Gastrocnemius medialis (tissue), 4 donors: ENCODE results near the gene EIF2S2.

Experiments
- POLR2A ChIP-seq, 2 donors: fragments of 450-650 bp; IDR thresholded peaks; one replicate each; pipeline ENCODE4 v1.6.1; 2017; ENCODE audit warnings: antibody characterized with exemption in 2 of 2, mild to moderate bottlenecking in 2 of 2, moderate library complexity in 2 of 2
- TF ChIP-seq, protein P1 (sequence below), 5 experiments: fragments of 450-650 bp in 3 of 5; fragments of 200-600 bp in 2 of 5; sonication (generic) in 2 of 5; IDR thresholded peaks in 4 of 5; conservative IDR thresholded peaks in 1 of 5; 1 replicate in 4 of 5; 2 replicates in 1 of 5; pipeline ENCODE4 v1.5.1; 2016 to 2019; ENCODE audit warnings: antibody characterized with exemption in 5 of 5, mild to moderate bottlenecking in 3 of 5, moderate library complexity in 3 of 5

DNA sequence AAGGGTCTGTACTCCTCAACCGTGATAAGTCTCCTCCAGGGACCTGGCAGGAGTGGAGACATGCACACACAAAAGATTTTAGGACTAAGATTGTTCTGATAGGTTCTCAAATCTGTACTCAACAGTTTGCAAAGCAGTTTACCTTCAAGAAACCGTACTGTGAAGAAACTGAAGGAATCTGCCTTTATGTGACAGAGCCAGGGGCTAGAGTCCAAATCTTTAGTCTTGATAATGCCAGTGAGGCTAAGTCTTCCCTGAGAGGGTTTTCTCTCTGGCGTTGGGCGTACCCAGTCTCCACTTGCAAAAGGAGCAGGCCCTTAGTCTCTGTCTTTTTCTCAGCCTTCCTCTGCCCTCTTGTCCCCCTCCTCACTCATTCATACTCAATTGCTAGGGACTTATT, 70.8 kb downstream of the EIF2S2 start:
- no peak for TF ChIP-seq POLR2A (IDR thresholded peaks at IDR 0.05)
- TF ChIP-seq, protein P1, sequence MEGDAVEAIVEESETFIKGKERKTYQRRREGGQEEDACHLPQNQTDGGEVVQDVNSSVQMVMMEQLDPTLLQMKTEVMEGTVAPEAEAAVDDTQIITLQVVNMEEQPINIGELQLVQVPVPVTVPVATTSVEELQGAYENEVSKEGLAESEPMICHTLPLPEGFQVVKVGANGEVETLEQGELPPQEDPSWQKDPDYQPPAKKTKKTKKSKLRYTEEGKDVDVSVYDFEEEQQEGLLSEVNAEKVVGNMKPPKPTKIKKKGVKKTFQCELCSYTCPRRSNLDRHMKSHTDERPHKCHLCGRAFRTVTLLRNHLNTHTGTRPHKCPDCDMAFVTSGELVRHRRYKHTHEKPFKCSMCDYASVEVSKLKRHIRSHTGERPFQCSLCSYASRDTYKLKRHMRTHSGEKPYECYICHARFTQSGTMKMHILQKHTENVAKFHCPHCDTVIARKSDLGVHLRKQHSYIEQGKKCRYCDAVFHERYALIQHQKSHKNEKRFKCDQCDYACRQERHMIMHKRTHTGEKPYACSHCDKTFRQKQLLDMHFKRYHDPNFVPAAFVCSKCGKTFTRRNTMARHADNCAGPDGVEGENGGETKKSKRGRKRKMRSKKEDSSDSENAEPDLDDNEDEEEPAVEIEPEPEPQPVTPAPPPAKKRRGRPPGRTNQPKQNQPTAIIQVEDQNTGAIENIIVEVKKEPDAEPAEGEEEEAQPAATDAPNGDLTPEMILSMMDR (IDR thresholded peaks at IDR 0.05 in 4 of 5, conservative IDR thresholded peaks at IDR 0.05 in 1 of 5), result no peak
